Liver (tissue), 9 donors: ENCODE results near the gene MYRF. TPM values are rescaled to one million over a fixed set of nuclear protein-coding genes. Genes with fewer than 3 reads are reported as not detected.

Experiments used
- DNase-seq: peaks from one replicate; pipeline ENCODE4 v3.0.0-alpha.2; 2017; ENCODE audit warnings: low spot score
- H3K27ac ChIP-seq, 2 donors: one replicate each; pipeline ENCODE4 v1.7.0; 2013; ENCODE audit warnings: inconsistent platforms in 2 of 2, low read length in 2 of 2, control low read depth in 1 of 2, low read depth in 1 of 2, mild to moderate bottlenecking in 1 of 2
- H3K27me3 ChIP-seq, 4 donors: one replicate each; pipeline versions ENCODE4 v1.6.1 to v1.7.0; 2013; ENCODE audit warnings: low read length in 3 of 4, inconsistent platforms in 1 of 4, mild to moderate bottlenecking in 1 of 4, moderate library complexity in 1 of 4; ENCODE audit not compliant: control insufficient read depth in 4 of 4, insufficient read depth in 4 of 4
- H3K36me3 ChIP-seq, 4 donors: one replicate each; pipeline versions ENCODE4 v1.6.1 to v1.7.0; 2013; ENCODE audit warnings: low read length in 3 of 4, mild to moderate bottlenecking in 3 of 4, low read depth in 1 of 4, moderate library complexity in 1 of 4; ENCODE audit not compliant: control insufficient read depth in 4 of 4, insufficient read depth in 3 of 4
- H3K4me1 ChIP-seq, 4 donors: one replicate each; pipeline versions ENCODE4 v1.6.1 to v1.7.0; 2013; ENCODE audit warnings: low read length in 3 of 4, mild to moderate bottlenecking in 3 of 4, moderate library complexity in 1 of 4; ENCODE audit not compliant: control insufficient read depth in 4 of 4, insufficient read depth in 4 of 4
- H3K4me3 ChIP-seq, 3 donors: one replicate each; pipeline versions ENCODE4 v1.6.1 to v1.7.0; 2013; ENCODE audit warnings: low read length in 3 of 3, control low read depth in 1 of 3, low read depth in 1 of 3, mild to moderate bottlenecking in 1 of 3
- H3K9ac ChIP-seq, 2 donors: one replicate each; pipeline ENCODE4 v1.7.0; 2013; ENCODE audit warnings: low read length in 2 of 2, mild to moderate bottlenecking in 2 of 2, moderate library complexity in 2 of 2, control low read depth in 1 of 2, low read depth in 1 of 2
- H3K9me3 ChIP-seq, 4 donors: one replicate each; pipeline versions ENCODE4 v1.6.1 to v1.7.0; 2013; ENCODE audit warnings: low read length in 3 of 4; ENCODE audit not compliant: control insufficient read depth in 4 of 4
- FOXA1 ChIP-seq: IDR thresholded peaks from 2 replicates; pipeline ENCODE4 v1.6.1; 2016; ENCODE audit warnings: antibody characterized with exemption
- FOXA2 ChIP-seq: IDR thresholded peaks from 2 replicates; pipeline ENCODE4 v1.6.1; 2016; ENCODE audit warnings: antibody characterized with exemption
- GABPA ChIP-seq, 2 donors: IDR thresholded peaks in 1 of 2; conservative IDR thresholded peaks in 1 of 2; 2 replicates each; pipeline ENCODE4 v1.6.1; 2016; ENCODE audit warnings: antibody characterized with exemption in 2 of 2, mild to moderate bottlenecking in 1 of 2, moderate library complexity in 1 of 2
- HNF4A ChIP-seq, 2 donors: conservative IDR thresholded peaks; 2 replicates each; pipeline ENCODE4 v1.6.1; 2016; ENCODE audit warnings: antibody characterized with exemption in 2 of 2, mild to moderate bottlenecking in 2 of 2
- HNF4G ChIP-seq: IDR thresholded peaks from 2 replicates; pipeline ENCODE4 v1.6.1; 2016; ENCODE audit warnings: antibody characterized with exemption
- JUND ChIP-seq, 2 donors: IDR thresholded peaks; 2 replicates each; pipeline ENCODE4 v1.6.1; 2016; ENCODE audit warnings: antibody characterized with exemption in 2 of 2
- NR2F2 ChIP-seq: IDR thresholded peaks from 2 replicates; pipeline ENCODE4 v1.6.1; 2016; ENCODE audit warnings: antibody characterized with exemption
- RAD21 ChIP-seq, 2 donors: IDR thresholded peaks; 2 replicates each; pipeline ENCODE4 v1.6.1; 2016; ENCODE audit warnings: antibody characterized with exemption in 2 of 2, mild to moderate bottlenecking in 2 of 2
- RXRA ChIP-seq, 2 donors: IDR thresholded peaks; 2 replicates each; pipeline ENCODE4 v1.6.1; 2017 to 2018; ENCODE audit warnings: antibody characterized with exemption in 2 of 2, mild to moderate bottlenecking in 1 of 2
- SP1 ChIP-seq: IDR thresholded peaks from 2 replicates; pipeline ENCODE4 v1.6.1; 2018; ENCODE audit warnings: antibody characterized with exemption, mild to moderate bottlenecking
- TAF1 ChIP-seq: conservative IDR thresholded peaks from 2 replicates; pipeline ENCODE4 v1.6.1; 2016; ENCODE audit warnings: antibody characterized with exemption, mild to moderate bottlenecking
- YY1 ChIP-seq: IDR thresholded peaks from 2 replicates; pipeline ENCODE4 v1.6.1; 2016; ENCODE audit warnings: antibody characterized with exemption, mild to moderate bottlenecking
- WGBS: extraction: QIAGEN DNeasy Blood & Tissue Kit; methylation state at CpG from one replicate; pipeline ENCODE4 v1.1.7; 2013; 5-methylcytosine and 5-hydroxymethylcytosine counted together
- polyA plus RNA-seq, 2 donors: library from polyadenylated mRNA; stranded (reverse) in 1 of 2; unstranded in 1 of 2; fragments of 200-250 nt in 1 of 2; fragments of >200 nt in 1 of 2; fragmentation: Nextera tagmentation in 1 of 2; extraction: Ambion mirVana in 1 of 2; gene quantifications; one replicate each; pipeline versions ENCODE4 v1.2.1 to v1.2.3, GENCODE V29; 2013 to 2015
- total RNA-seq, 2 donors: library from RNA; depleted of rRNA; stranded (reverse); fragments of >200 nt; gene quantifications; one replicate each; pipeline ENCODE4 v1.2.3, GENCODE V29; 2014
- TF ChIP-seq, protein P1 (sequence below): fragments of 150-350 bp; IDR thresholded peaks from 2 replicates; pipeline ENCODE4 v1.5.1; 2017; ENCODE audit warnings: improper control_type of control experiment, low read depth, low read length; ENCODE audit not compliant: missing input control
- TF ChIP-seq, protein P2 (sequence below): IDR thresholded peaks from 2 replicates; pipeline ENCODE4 v1.6.1; 2016; ENCODE audit warnings: antibody characterized with exemption
- TF ChIP-seq, protein P3 (sequence below): IDR thresholded peaks from 2 replicates; pipeline ENCODE4 v1.6.1; 2016; ENCODE audit warnings: antibody characterized with exemption
- TF ChIP-seq, protein P4 (sequence below): IDR thresholded peaks from 2 replicates; pipeline ENCODE4 v1.6.1; 2016; ENCODE audit warnings: antibody characterized with exemption
- TF ChIP-seq, protein P5 (sequence below): IDR thresholded peaks from 2 replicates; pipeline ENCODE4 v1.6.1; 2016; ENCODE audit warnings: antibody characterized with exemption, mild to moderate bottlenecking
- donor health status: healthy.
- donor health status: healthy.
- donor health status: healthy.
- donor health status: healthy.
- donor health status: healthy.

MYRF gene
- total and polyA plus RNA-seq, 4 donors, result 3.5 to 6.5 (median 4.4) TPM

- peaks cover 7 to 23% (median 16%) of the 10 kb centered on the region in 4 donors for H3K4me1 ChIP-seq
- TF ChIP-seq FOXA1, result no peak
- TF ChIP-seq JUND (IDR thresholded peaks at IDR 0.05), result no peak
- no peak for TF ChIP-seq FOXA2
- TF ChIP-seq YY1, result no peak
- TF ChIP-seq, protein P1, sequence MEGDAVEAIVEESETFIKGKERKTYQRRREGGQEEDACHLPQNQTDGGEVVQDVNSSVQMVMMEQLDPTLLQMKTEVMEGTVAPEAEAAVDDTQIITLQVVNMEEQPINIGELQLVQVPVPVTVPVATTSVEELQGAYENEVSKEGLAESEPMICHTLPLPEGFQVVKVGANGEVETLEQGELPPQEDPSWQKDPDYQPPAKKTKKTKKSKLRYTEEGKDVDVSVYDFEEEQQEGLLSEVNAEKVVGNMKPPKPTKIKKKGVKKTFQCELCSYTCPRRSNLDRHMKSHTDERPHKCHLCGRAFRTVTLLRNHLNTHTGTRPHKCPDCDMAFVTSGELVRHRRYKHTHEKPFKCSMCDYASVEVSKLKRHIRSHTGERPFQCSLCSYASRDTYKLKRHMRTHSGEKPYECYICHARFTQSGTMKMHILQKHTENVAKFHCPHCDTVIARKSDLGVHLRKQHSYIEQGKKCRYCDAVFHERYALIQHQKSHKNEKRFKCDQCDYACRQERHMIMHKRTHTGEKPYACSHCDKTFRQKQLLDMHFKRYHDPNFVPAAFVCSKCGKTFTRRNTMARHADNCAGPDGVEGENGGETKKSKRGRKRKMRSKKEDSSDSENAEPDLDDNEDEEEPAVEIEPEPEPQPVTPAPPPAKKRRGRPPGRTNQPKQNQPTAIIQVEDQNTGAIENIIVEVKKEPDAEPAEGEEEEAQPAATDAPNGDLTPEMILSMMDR, result no peak
- no peak for TF ChIP-seq RXRA (IDR thresholded peaks at IDR 0.05)
- no peak for TF ChIP-seq SP1
- no peak for TF ChIP-seq HNF4G
- TF ChIP-seq RAD21 (IDR thresholded peaks at IDR 0.05), result no peak
- TF ChIP-seq GABPA (IDR thresholded peaks at IDR 0.05 in 1 of 2, conservative IDR thresholded peaks at IDR 0.05 in 1 of 2), result no peak
- TF ChIP-seq, protein P2, sequence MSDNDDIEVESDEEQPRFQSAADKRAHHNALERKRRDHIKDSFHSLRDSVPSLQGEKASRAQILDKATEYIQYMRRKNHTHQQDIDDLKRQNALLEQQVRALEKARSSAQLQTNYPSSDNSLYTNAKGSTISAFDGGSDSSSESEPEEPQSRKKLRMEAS, result no peak
- TF ChIP-seq, protein P3, sequence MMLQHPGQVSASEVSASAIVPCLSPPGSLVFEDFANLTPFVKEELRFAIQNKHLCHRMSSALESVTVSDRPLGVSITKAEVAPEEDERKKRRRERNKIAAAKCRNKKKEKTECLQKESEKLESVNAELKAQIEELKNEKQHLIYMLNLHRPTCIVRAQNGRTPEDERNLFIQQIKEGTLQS, result no peak
- TF ChIP-seq TAF1, result no peak
- no peak for TF ChIP-seq NR2F2
- no peak overlapping the region for H3K27ac ChIP-seq
- no peaks in the 10 kb centered on the region for H3K27me3 ChIP-seq
- H3K9me3 ChIP-seq, result no peaks in the 10 kb centered on the region
- no peak overlapping the region for H3K9ac ChIP-seq
- 89% methylated on average over 10 of the region's 10 CpGs for WGBS
- H3K36me3 ChIP-seq, result peaks cover 0 to 7% (median 1%) of the 10 kb centered on the region in 4 donors
- no peak overlapping the region for H3K4me3 ChIP-seq
- no peak for DNase-seq
These were observed 20.9 kb downstream of the MYRF start for GRCh38 chr11:61773356-61773755.

DNA sequence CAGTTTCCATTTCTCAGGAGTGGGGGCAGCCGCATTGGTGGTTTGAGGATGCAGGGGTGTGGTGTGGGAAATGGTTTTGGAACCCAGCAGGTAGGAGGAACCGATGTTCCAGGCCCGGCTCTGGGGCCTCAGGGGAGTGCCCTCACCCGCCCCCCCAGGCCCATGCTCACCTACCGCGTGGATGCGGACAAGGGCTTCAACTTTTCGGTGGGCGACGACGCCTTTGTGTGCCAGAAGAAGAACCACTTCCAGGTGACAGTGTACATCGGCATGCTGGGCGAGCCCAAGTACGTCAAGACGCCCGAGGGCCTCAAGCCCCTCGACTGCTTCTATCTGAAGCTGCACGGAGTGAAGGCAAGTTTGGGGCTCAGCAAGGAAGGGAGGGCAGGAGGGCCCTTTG, 21.4 kb downstream of the MYRF start:
- 96% methylated on average over 18 of the region's 18 CpGs for WGBS

GRCh38 chr11:61774411-61774810, 22.0 kb downstream of the MYRF start:
- Histone ChIP-seq H3K27ac (no peak overlapping the region), H3K27me3 (no peaks in the 10 kb centered on the region), H3K4me3 (no peak overlapping the region), H3K4me1 (peaks cover 0 to 12% (median 9%) of the 10 kb centered on the region in 4 donors), H3K9me3 (no peaks in the 10 kb centered on the region), H3K9ac (no peak overlapping the region), H3K36me3 (peaks cover 0 to 15% (median 2%) of the 10 kb centered on the region in 4 donors)
- 91% methylated on average over 12 of the region's 12 CpGs for WGBS
- TF ChIP-seq YY1 (no peak), FOXA1 (no peak), GABPA (IDR thresholded peaks at IDR 0.05 in 1 of 2, conservative IDR thresholded peaks at IDR 0.05 in 1 of 2) (no peak), HNF4A (conservative IDR thresholded peaks at IDR 0.05) (no peak), SP1 (no peak), JUND (IDR thresholded peaks at IDR 0.05) (no peak), FOXA2 (no peak), TAF1 (no peak), RAD21 (IDR thresholded peaks at IDR 0.05) (no peak)
- TF ChIP-seq, protein P2, result no peak
- TF ChIP-seq, protein P4, sequence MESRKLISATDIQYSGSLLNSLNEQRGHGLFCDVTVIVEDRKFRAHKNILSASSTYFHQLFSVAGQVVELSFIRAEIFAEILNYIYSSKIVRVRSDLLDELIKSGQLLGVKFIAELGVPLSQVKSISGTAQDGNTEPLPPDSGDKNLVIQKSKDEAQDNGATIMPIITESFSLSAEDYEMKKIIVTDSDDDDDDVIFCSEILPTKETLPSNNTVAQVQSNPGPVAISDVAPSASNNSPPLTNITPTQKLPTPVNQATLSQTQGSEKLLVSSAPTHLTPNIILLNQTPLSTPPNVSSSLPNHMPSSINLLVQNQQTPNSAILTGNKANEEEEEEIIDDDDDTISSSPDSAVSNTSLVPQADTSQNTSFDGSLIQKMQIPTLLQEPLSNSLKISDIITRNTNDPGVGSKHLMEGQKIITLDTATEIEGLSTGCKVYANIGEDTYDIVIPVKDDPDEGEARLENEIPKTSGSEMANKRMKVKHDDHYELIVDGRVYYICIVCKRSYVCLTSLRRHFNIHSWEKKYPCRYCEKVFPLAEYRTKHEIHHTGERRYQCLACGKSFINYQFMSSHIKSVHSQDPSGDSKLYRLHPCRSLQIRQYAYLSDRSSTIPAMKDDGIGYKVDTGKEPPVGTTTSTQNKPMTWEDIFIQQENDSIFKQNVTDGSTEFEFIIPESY, result no peak
- TF ChIP-seq, protein P3, result no peak
- TF ChIP-seq, protein P5, sequence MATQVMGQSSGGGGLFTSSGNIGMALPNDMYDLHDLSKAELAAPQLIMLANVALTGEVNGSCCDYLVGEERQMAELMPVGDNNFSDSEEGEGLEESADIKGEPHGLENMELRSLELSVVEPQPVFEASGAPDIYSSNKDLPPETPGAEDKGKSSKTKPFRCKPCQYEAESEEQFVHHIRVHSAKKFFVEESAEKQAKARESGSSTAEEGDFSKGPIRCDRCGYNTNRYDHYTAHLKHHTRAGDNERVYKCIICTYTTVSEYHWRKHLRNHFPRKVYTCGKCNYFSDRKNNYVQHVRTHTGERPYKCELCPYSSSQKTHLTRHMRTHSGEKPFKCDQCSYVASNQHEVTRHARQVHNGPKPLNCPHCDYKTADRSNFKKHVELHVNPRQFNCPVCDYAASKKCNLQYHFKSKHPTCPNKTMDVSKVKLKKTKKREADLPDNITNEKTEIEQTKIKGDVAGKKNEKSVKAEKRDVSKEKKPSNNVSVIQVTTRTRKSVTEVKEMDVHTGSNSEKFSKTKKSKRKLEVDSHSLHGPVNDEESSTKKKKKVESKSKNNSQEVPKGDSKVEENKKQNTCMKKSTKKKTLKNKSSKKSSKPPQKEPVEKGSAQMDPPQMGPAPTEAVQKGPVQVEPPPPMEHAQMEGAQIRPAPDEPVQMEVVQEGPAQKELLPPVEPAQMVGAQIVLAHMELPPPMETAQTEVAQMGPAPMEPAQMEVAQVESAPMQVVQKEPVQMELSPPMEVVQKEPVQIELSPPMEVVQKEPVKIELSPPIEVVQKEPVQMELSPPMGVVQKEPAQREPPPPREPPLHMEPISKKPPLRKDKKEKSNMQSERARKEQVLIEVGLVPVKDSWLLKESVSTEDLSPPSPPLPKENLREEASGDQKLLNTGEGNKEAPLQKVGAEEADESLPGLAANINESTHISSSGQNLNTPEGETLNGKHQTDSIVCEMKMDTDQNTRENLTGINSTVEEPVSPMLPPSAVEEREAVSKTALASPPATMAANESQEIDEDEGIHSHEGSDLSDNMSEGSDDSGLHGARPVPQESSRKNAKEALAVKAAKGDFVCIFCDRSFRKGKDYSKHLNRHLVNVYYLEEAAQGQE, result no peak
- DNase-seq, result no peak

More for the DNA sequence above, 21.4 kb downstream of the MYRF start:
- TF ChIP-seq FOXA2, result no peak
- Histone ChIP-seq H3K36me3 (peaks cover 0 to 11% (median 2%) of the 10 kb centered on the region in 4 donors), H3K4me3 (no peak overlapping the region), H3K27me3 (no peaks in the 10 kb centered on the region), H3K9me3 (no peaks in the 10 kb centered on the region), H3K27ac (no peak overlapping the region), H3K4me1 (peaks cover 3 to 18% (median 12%) of the 10 kb centered on the region in 4 donors), H3K9ac (no peak overlapping the region)
- DNase-seq, result no peak
